K562 (cell line): ENCODE measurements around the gene CACNA2D3. TPM values are rescaled to one million over a fixed set of nuclear protein-coding genes. Genes with fewer than 3 reads are reported as not detected.

ENCODE experiments used
- ATAC-seq: fragments of 200-7000 bp; cut with Tn5 transposase; 3 replicates; pipeline ENCODE4 v1.9.1; 2020; ENCODE audit warnings: moderate library complexity
- BruUV-seq: library from RNA; stranded (reverse); fragments of 400-500 nt; replicated peaks from 2 replicates; lab custom pipeline; 2021; lab: Mats Ljungman, UMichigan
- CTCF ChIA-PET: fragments of 300-600 bp; formaldehyde crosslinking; extraction: SDS; loops from one replicate; lab custom pipeline; 2021; ENCODE audit warnings: low intra/inter-chr PET ratio; lab: Yijun Ruan, JAX
- POLR2A ChIA-PET: fragments of 300-600, 350-650 bp; sonication (Branson Sonifier 250); formaldehyde crosslinking; extraction: SDS; loops from one replicate; lab custom pipeline; 2021; ENCODE audit warnings: antibody characterized with exemption, inconsistent platforms; lab: Yijun Ruan, JAX
- DNase-seq, 4 experiments: peaks; one replicate each; pipeline versions ENCODE4 v3.0.0 to v3.0.0-alpha.2; 2011 to 2018; ENCODE audit warnings: low spot score in 3 of 4, mixed read lengths in 3 of 4; ENCODE audit errors: extremely low read depth in 1 of 4
- FAIRE-seq: peaks from 2 replicates; lab custom pipeline; 2011; peaks lifted over from hg19 to GRCh38; lab: Jason Lieb, UNC
- H2AFZ ChIP-seq: 2 replicates; pipeline ENCODE4 v1.6.0; 2011; ENCODE audit warnings: low read depth, low read length, control low read depth, inconsistent platforms
- H3K27ac ChIP-seq: fragments of 200-600 bp; 3 replicates; pipeline ENCODE4 v1.8.0; 2011; ENCODE audit warnings: low read depth, mild to moderate bottlenecking, control low read depth, inconsistent platforms, low read length, moderate library complexity, mixed read lengths; ENCODE audit errors: extremely low read depth
- H3K27me3 ChIP-seq, 2 experiments: fragments of 300-600 bp in 1 of 2; 2 replicates in 1 of 2; 3 replicates in 1 of 2; pipeline versions ENCODE4 v1.6.0 to v1.8.0; 2011; ENCODE audit warnings: inconsistent platforms in 2 of 2, low read length in 2 of 2, mild to moderate bottlenecking in 1 of 2, mixed read lengths in 1 of 2, moderate library complexity in 1 of 2; ENCODE audit not compliant: control insufficient read depth in 2 of 2, insufficient read depth in 2 of 2
- H3K36me3 ChIP-seq: fragments of 300-600 bp; 3 replicates; pipeline ENCODE4 v1.8.0; 2011; ENCODE audit warnings: mild to moderate bottlenecking, low read length, inconsistent platforms; ENCODE audit not compliant: control insufficient read depth, insufficient read depth
- H3K4me1 ChIP-seq, 2 experiments: fragments of 200-600 bp in 1 of 2; replicated peaks in 1 of 2; 2 replicates in 1 of 2; 3 replicates in 1 of 2; pipeline versions ENCODE4 v1.5.1 to v1.8.0; 2011; ENCODE audit warnings: inconsistent platforms in 2 of 2, low read length in 2 of 2, mild to moderate bottlenecking in 1 of 2, mixed read lengths in 1 of 2, moderate library complexity in 1 of 2; ENCODE audit not compliant: control insufficient read depth in 2 of 2, insufficient read depth in 2 of 2
- H3K4me2 ChIP-seq: 2 replicates; pipeline ENCODE4 v1.6.1; 2011; ENCODE audit warnings: low read length, control low read depth, inconsistent platforms, mixed read lengths; ENCODE audit not compliant: insufficient read depth
- H3K4me3 ChIP-seq: fragments of 200-600 bp; sonication (generic), shearing (Covaris generic); 2 replicates; pipeline ENCODE4 v1.5.1; 2016; ENCODE audit warnings: control low read depth, inconsistent platforms
- H3K79me2 ChIP-seq: fragments of 200-600 bp; 3 replicates; pipeline ENCODE4 v1.8.0; 2011; ENCODE audit warnings: low read length, inconsistent platforms; ENCODE audit not compliant: control insufficient read depth, insufficient read depth
- H3K9ac ChIP-seq, 2 experiments: 2 replicates each; pipeline versions ENCODE4 v1.6.0 to v1.6.1; 2011; ENCODE audit warnings: low read depth in 2 of 2, low read length in 2 of 2, control low read depth in 1 of 2, inconsistent platforms in 1 of 2, mild to moderate bottlenecking in 1 of 2, mixed read lengths in 1 of 2; ENCODE audit not compliant: insufficient read depth in 1 of 2
- H3K9me1 ChIP-seq: one replicate; pipeline ENCODE4 v1.6.0; 2011; ENCODE audit warnings: inconsistent platforms, mild to moderate bottlenecking, low read length, moderate library complexity; ENCODE audit not compliant: control insufficient read depth, insufficient read depth
- H3K9me3 ChIP-seq: replicated peaks from 2 replicates; pipeline ENCODE4 v1.5.1; 2011; ENCODE audit warnings: low read depth, low read length, inconsistent platforms; ENCODE audit not compliant: control insufficient read depth, insufficient read depth
- H4K20me1 ChIP-seq: replicated peaks from 2 replicates; pipeline ENCODE4 v1.6.1; 2011; ENCODE audit warnings: low read length, inconsistent platforms, mixed read lengths; ENCODE audit not compliant: control insufficient read depth, insufficient read depth
- ATF6 ChIP-seq: sonication (generic); formaldehyde crosslinking; IDR thresholded peaks from 2 replicates; pipeline ENCODE4 v1.4.0; 2020; ENCODE audit warnings: mild to moderate bottlenecking, missing genetic modification reagents
- C11orf30 ChIP-seq: fragments of 450-650 bp; IDR thresholded peaks from 2 replicates; pipeline ENCODE4 v1.6.1; 2016; ENCODE audit warnings: low read depth, mild to moderate bottlenecking
- CHD1 ChIP-seq: fragments of 200-600 bp; sonication (generic); IDR thresholded peaks from one replicate; pipeline ENCODE4 v1.6.1; 2012; ENCODE audit warnings: mild to moderate bottlenecking, moderate library complexity, low read length, inconsistent platforms
- ELK3 ChIP-seq: fragments of 450-650 bp; formaldehyde crosslinking; IDR thresholded peaks from 2 replicates; pipeline ENCODE4 v1.4.0; 2020; ENCODE audit warnings: mild to moderate bottlenecking
- ESRRB ChIP-seq: fragments of 250-450 bp; sonication (Bioruptor Pico); IDR thresholded peaks from 2 replicates; pipeline ENCODE4 v1.5.0; 2020; ENCODE audit warnings: mild to moderate bottlenecking, moderate library complexity, borderline replicate concordance
- GTF3C2 ChIP-seq: IDR thresholded peaks from 3 replicates; pipeline ENCODE4 v1.6.1; 2011; ENCODE audit warnings: borderline replicate concordance, mild to moderate bottlenecking, moderate library complexity; ENCODE audit not compliant: insufficient read length; ENCODE audit errors: extremely low read depth
- MCM2 ChIP-seq: fragments of 450-650 bp; IDR thresholded peaks from 2 replicates; pipeline ENCODE4 v1.6.1; 2017; ENCODE audit warnings: low read depth, mild to moderate bottlenecking
- MITF ChIP-seq: IDR thresholded peaks from 2 replicates; pipeline ENCODE4 v1.6.1; 2014; ENCODE audit warnings: antibody characterized with exemption
- NKRF ChIP-seq: fragments of 450-650 bp; IDR thresholded peaks from 2 replicates; pipeline ENCODE4 v1.6.1; 2016; ENCODE audit warnings: borderline replicate concordance
- POLR2A ChIP-seq: fragments of 450-650 bp; conservative IDR thresholded peaks from 2 replicates; pipeline ENCODE4 v1.6.1; 2016
- RBM17 ChIP-seq: fragments of 200-400 bp; formaldehyde crosslinking; IDR thresholded peaks from 2 replicates; pipeline ENCODE4 v1.6.1; 2017; ENCODE audit warnings: low read depth, mild to moderate bottlenecking, low read length, borderline replicate concordance
- RCOR1 ChIP-seq, 2 experiments: IDR thresholded peaks; 2 replicates each; pipeline ENCODE4 v1.6.1; 2012; ENCODE audit warnings: low read depth in 2 of 2, low read length in 2 of 2, borderline replicate concordance in 1 of 2, improper control_type of control experiment in 1 of 2
- ZNF184 ChIP-seq: sonication (generic); formaldehyde crosslinking; IDR thresholded peaks from 2 replicates; pipeline ENCODE4 v1.5.0; 2020; ENCODE audit warnings: missing genetic modification reagents
- WGBS: fragments of 100-300 bp; shearing (Covaris generic); methylation state at CpG from one replicate; pipeline ENCODE4 v1.1.6; 2016; ENCODE audit warnings: low coverage, mixed read lengths; ENCODE audit not compliant: insufficient coverage; ENCODE audit errors: missing lambda C conversion rate; 5-methylcytosine and 5-hydroxymethylcytosine counted together
- in situ Hi-C: fragments of 300-500 bp; cut with MboI; formaldehyde crosslinking; loops from 4 replicates; pipeline ENCODE4 v1.15.0; 2018; ENCODE audit warnings: inconsistent platforms, mixed read lengths
- intact Hi-C: fragments of 100-400 bp; cut with micrococcal nuclease; formaldehyde crosslinking; loops from 2 replicates; pipeline ENCODE4 v1.14.2; 2022
- polyA plus RNA-seq, 8 experiments: library from polyadenylated mRNA; depleted of rRNA in 4 of 8; stranded (reverse) in 5 of 8; unstranded in 3 of 8; fragments of >200 nt; fragmentation: Nextera tagmentation in 2 of 8; fragmentation: Illumina TruSeq in 1 of 8; extraction: Ambion mirVana in 2 of 8; extraction: Trizol in 1 of 8; gene quantifications; 2 replicates each; pipeline versions ENCODE4 v1.2.1 to v1.2.3, GENCODE V29; 2011 to 2014; ENCODE audit warnings: inconsistent platforms in 1 of 8, missing spikeins in 1 of 8
- total RNA-seq, 7 experiments: library from RNA; depleted of rRNA in 6 of 7; stranded (reverse); fragments of >200 nt in 6 of 7; fragmentation: Illumina TruSeq in 2 of 7; extraction: Trizol in 2 of 7; gene quantifications; 2 replicates each; pipeline versions ENCODE4 v1.2.1 to v1.2.3, GENCODE V29; 2011 to 2021; ENCODE audit warnings: low replicate concordance in 1 of 7

Gene CACNA2D3
- total and polyA plus RNA-seq, 9 of the 15 experiments (the other 6 are each of a cell fraction or from before 2014, with no cell fraction given): 0.01 TPM; not detected in 8

- TF ChIP-seq MITF: no peak
- TF ChIP-seq ESRRB (CRISPR knock-in tag): no peak
- TF ChIP-seq C11orf30: no peak
- TF ChIP-seq ELK3 (CRISPR knock-in tag): no peak
- TF ChIP-seq ZNF184 (CRISPR knock-in tag): no peak
- TF ChIP-seq RCOR1 (IDR thresholded peaks at IDR 0.05; ENCODE audit: borderline replicate concordance in 1 of 2, low read depth in 2 of 2, low read length in 2 of 2): no peak
- TF ChIP-seq NKRF: no peak
These were observed 663.6 kb downstream of the CACNA2D3 start (continued) for GRCh38 chr3:54785976-54786375.

- no TSS peak for BruUV-seq
- ATAC-seq: no peak
- no peaks in the 10 kb centered on the region for H3K4me1 ChIP-seq
- CTCF ChIA-PET: no interaction called here
- intact Hi-C loops: no loop called here
- H3K27ac ChIP-seq: no peak overlapping the region
- H3K9ac ChIP-seq: no peak overlapping the region
- in situ Hi-C loops: no loop called here
- no peak for DNase-seq
- H3K9me1 ChIP-seq: no peaks in the 10 kb centered on the region
- no peak overlapping the region for H2AFZ ChIP-seq
- no peak overlapping the region for H3K4me2 ChIP-seq
- H3K79me2 ChIP-seq: no peaks in the 10 kb centered on the region
- WGBS: 0% methylated on average over 1 of the region's 3 CpGs
- no peak for FAIRE-seq
- no peaks in the 10 kb centered on the region for H3K36me3 ChIP-seq
- H4K20me1 ChIP-seq: no peaks in the 10 kb centered on the region
- H3K27me3 ChIP-seq: no peaks in the 10 kb centered on the region
- H3K9me3 ChIP-seq: no peaks in the 10 kb centered on the region
- POLR2A ChIA-PET: no interaction called here
- no peak overlapping the region for H3K4me3 ChIP-seq
- TF ChIP-seq ATF6 (CRISPR knock-in tag): no peak
- TF ChIP-seq RBM17: no peak
- TF ChIP-seq GTF3C2: no peak
- no peak for TF ChIP-seq MCM2
- no peak for TF ChIP-seq POLR2A
- no peak for TF ChIP-seq CHD1
These were observed 667.7 kb downstream of the CACNA2D3 start for GRCh38 chr3:54790051-54790450.
